Hepatocyte (in vitro differentiated cells): Measurements from ENCODE around the gene BBX. TPM values are rescaled to one million over a fixed set of nuclear protein-coding genes. Genes with fewer than 3 reads are reported as not detected.
"Not testable (repeated sequence)": the region's sequence is repeated elsewhere in the genome, so short reads cannot be mapped to it uniquely, and the experiment has no call there.

Source experiments
- DNase-seq: peaks from one replicate; pipeline ENCODE4 v3.0.0-alpha.2; 2016; ENCODE audit warnings: low spot score
- H2AFZ ChIP-seq: fragments of 200-600 bp; sonication (generic); 2 replicates; pipeline ENCODE4 v1.6.0; 2016; ENCODE audit warnings: antibody characterized with exemption, mild to moderate bottlenecking
- H3K27ac ChIP-seq: fragments of 200-600 bp; sonication (generic); 2 replicates; pipeline ENCODE4 v1.5.1; 2016; ENCODE audit warnings: mild to moderate bottlenecking
- H3K27me3 ChIP-seq: fragments of 200-600 bp; sonication (generic); 2 replicates; pipeline ENCODE4 v1.6.1; 2016
- H3K36me3 ChIP-seq: fragments of 200-600 bp; sonication (generic); replicated peaks from 2 replicates; pipeline ENCODE4 v1.5.1; 2016; ENCODE audit warnings: low read depth; ENCODE audit not compliant: insufficient read depth
- H3K4me1 ChIP-seq: fragments of 200-600 bp; sonication (generic); 2 replicates; pipeline ENCODE4 v1.5.1; 2016; ENCODE audit warnings: mild to moderate bottlenecking, moderate library complexity; ENCODE audit not compliant: insufficient read depth
- H3K4me2 ChIP-seq: fragments of 200-600 bp; sonication (generic); 2 replicates; pipeline ENCODE4 v1.6.0; 2016
- H3K4me3 ChIP-seq: fragments of 200-600 bp; sonication (generic); 2 replicates; pipeline ENCODE4 v1.5.1; 2016; ENCODE audit warnings: mild to moderate bottlenecking
- H3K79me2 ChIP-seq: fragments of 200-600 bp; sonication (generic); 2 replicates; pipeline ENCODE4 v1.6.0; 2017; ENCODE audit warnings: mild to moderate bottlenecking
- H3K9me2 ChIP-seq: fragments of 200-600 bp; sonication (generic); replicated peaks from 2 replicates; pipeline ENCODE4 v1.6.0; 2017; ENCODE audit warnings: mild to moderate bottlenecking; ENCODE audit not compliant: insufficient read depth
- H3K9me3 ChIP-seq: fragments of 200-600 bp; sonication (generic); 2 replicates; pipeline ENCODE4 v1.5.1; 2016; ENCODE audit warnings: low read depth, mild to moderate bottlenecking
- H4K20me1 ChIP-seq: fragments of 200-600 bp; sonication (generic); 2 replicates; pipeline ENCODE4 v1.6.0; 2016; ENCODE audit warnings: mild to moderate bottlenecking; ENCODE audit not compliant: insufficient read depth, poor library complexity, severe bottlenecking
- EZH2 ChIP-seq: fragments of 200-600 bp; sonication (generic); IDR thresholded peaks from 2 replicates; pipeline ENCODE4 v1.6.1; 2016; ENCODE audit warnings: antibody characterized with exemption, mild to moderate bottlenecking, borderline replicate concordance
- EZH2phosphoT487 ChIP-seq: fragments of 200-600 bp; sonication (generic); IDR thresholded peaks from one replicate; pipeline ENCODE4 v1.6.1; 2018; ENCODE audit warnings: antibody characterized with exemption, mild to moderate bottlenecking, low read depth, moderate library complexity; ENCODE audit not compliant: unreplicated experiment, severe bottlenecking
- WGBS: methylation state at CpG from one replicate; pipeline ENCODE4 v1.1.6; 2016; ENCODE audit warnings: low lambda C conversion rate; ENCODE audit errors: missing lambda C conversion rate; 5-methylcytosine and 5-hydroxymethylcytosine counted together
- polyA plus RNA-seq: library from polyadenylated mRNA; unstranded; fragments of >200 nt; fragmentation: Nextera tagmentation; extraction: Ambion mirVana; gene quantifications from 2 replicates; pipeline ENCODE4 v1.2.1, GENCODE V29; 2016
- total RNA-seq: library from RNA; depleted of rRNA; stranded (reverse); fragments of >200 nt; gene quantifications from 2 replicates; pipeline ENCODE4 v1.2.3, GENCODE V29; 2014
- TF ChIP-seq, protein P1 (sequence below): fragments of 200-600 bp; sonication (generic); IDR thresholded peaks from 2 replicates; pipeline ENCODE4 v1.5.1; 2016; ENCODE audit warnings: antibody characterized with exemption, mild to moderate bottlenecking; ENCODE audit not compliant: poor library complexity

BBX gene
- total and polyA plus RNA-seq, 2 experiments from 2014 or later: 63.7 to 75.2 TPM

- 54% methylated on average over 6 of the region's 6 CpGs for WGBS
- H3K4me2 ChIP-seq: no peak overlapping the region
- H3K9me2 ChIP-seq: no peaks in the 10 kb centered on the region
- peaks cover 37% of the 10 kb centered on the region for H3K79me2 ChIP-seq
- TF ChIP-seq, protein P1, sequence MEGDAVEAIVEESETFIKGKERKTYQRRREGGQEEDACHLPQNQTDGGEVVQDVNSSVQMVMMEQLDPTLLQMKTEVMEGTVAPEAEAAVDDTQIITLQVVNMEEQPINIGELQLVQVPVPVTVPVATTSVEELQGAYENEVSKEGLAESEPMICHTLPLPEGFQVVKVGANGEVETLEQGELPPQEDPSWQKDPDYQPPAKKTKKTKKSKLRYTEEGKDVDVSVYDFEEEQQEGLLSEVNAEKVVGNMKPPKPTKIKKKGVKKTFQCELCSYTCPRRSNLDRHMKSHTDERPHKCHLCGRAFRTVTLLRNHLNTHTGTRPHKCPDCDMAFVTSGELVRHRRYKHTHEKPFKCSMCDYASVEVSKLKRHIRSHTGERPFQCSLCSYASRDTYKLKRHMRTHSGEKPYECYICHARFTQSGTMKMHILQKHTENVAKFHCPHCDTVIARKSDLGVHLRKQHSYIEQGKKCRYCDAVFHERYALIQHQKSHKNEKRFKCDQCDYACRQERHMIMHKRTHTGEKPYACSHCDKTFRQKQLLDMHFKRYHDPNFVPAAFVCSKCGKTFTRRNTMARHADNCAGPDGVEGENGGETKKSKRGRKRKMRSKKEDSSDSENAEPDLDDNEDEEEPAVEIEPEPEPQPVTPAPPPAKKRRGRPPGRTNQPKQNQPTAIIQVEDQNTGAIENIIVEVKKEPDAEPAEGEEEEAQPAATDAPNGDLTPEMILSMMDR: no peak
- no peak for TF ChIP-seq EZH2phosphoT487
- TF ChIP-seq EZH2: no peak
- no peak for DNase-seq
- no peaks in the 10 kb centered on the region for H3K27me3 ChIP-seq
- H3K36me3 ChIP-seq: no peaks in the 10 kb centered on the region
- H3K27ac ChIP-seq: no peak overlapping the region
- H4K20me1 ChIP-seq: peaks cover 3% of the 10 kb centered on the region
- H3K9me3 ChIP-seq: no peaks in the 10 kb centered on the region
- H3K4me3 ChIP-seq: no peak overlapping the region
- H3K4me1 ChIP-seq: no peaks in the 10 kb centered on the region
- H2AFZ ChIP-seq: no peak overlapping the region
Observed at GRCh38 chr3:107561980-107562379, 39.2 kb downstream of the BBX start.

DNA sequence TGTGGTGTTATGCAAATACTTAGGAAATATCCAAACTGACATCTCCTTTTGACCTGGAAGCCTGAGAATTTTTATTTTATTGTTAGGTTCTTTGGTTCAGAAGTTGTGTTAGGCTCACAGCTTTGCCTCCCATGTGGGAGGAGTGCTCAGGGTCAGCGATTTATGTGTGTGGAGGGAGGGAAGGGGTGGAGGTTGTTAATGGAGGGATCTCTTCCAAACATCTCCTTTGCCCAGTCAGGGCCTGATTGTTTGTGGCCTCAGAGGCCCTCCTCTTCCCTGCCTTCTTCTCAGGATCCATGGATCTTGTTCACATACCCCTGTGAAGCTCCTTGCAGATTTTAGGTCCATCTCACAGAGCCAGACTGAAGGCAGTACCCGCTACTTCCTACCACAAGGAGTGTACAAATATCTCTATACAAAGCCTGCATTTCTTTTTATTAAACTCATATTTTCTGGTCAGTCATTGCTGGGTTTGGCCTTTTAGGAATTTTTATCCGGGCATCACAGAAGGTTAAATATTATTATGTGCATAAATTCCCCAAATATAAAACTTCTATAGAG, 40.3 kb downstream of the BBX start:
- Histone ChIP-seq H3K27me3 (no peaks in the 10 kb centered on the region), H3K4me3 (no peak overlapping the region), H3K36me3 (no peaks in the 10 kb centered on the region), H3K9me2 (no peaks in the 10 kb centered on the region), H3K9me3 (no peaks in the 10 kb centered on the region), H3K4me2 (no peak overlapping the region), H4K20me1 (peaks cover 3% of the 10 kb centered on the region), H3K4me1 (no peaks in the 10 kb centered on the region), H3K79me2 (peaks cover 38% of the 10 kb centered on the region), H2AFZ (no peak overlapping the region), H3K27ac (no peak overlapping the region)
- TF ChIP-seq EZH2phosphoT487 (no peak), EZH2 (no peak)
- TF ChIP-seq, protein P1: no peak
- WGBS: 84% methylated on average over 3 of the region's 3 CpGs
- no peak for DNase-seq

DNA sequence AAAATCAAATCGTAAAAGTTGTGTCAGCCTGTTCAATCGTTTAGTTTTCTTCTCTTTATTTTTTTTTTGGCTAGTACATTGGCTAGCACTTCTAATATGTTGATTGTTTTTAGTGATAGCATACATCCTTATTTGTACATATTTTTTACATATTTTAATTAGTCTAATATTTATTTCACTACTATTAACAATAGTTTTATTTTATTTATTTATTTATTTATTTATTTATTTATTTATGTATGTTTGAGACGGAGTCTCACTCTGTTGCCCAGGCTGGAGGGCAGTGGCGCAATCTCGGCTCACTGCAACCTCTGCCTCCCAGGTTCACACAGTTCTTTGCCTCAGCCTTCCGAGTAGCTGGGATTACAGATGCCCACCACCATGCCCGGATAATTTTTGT, 42.5 kb downstream of the BBX start:
- not testable (repeated sequence) for H3K27me3 ChIP-seq, H4K20me1 ChIP-seq, DNase-seq, H3K36me3 ChIP-seq, H3K9me3 ChIP-seq, H3K27ac ChIP-seq, H3K9me2 ChIP-seq, H3K4me2 ChIP-seq, H3K4me1 ChIP-seq, H2AFZ ChIP-seq, H3K4me3 ChIP-seq
- 96% methylated on average over 7 of the region's 7 CpGs for WGBS
- H3K79me2 ChIP-seq: peaks cover 52% of the 10 kb centered on the region

GRCh38 chr3:107571089-107571488, 48.3 kb downstream of the BBX start:
- H3K27ac ChIP-seq: not testable (repeated sequence)

GRCh38 chr3:107571492-107571891, 48.7 kb downstream of the BBX start:
- H3K36me3 ChIP-seq, H3K4me3 ChIP-seq, H3K27ac ChIP-seq, H2AFZ ChIP-seq, H3K9me2 ChIP-seq, H3K27me3 ChIP-seq, H3K9me3 ChIP-seq, DNase-seq, H3K4me2 ChIP-seq, H4K20me1 ChIP-seq, H3K4me1 ChIP-seq: not testable (repeated sequence)
- 98% methylated on average over 9 of the region's 9 CpGs for WGBS
- peaks cover 41% of the 10 kb centered on the region for H3K79me2 ChIP-seq

More at GRCh38 chr3:107571089-107571488, 48.3 kb downstream of the BBX start:
- H3K9me2 ChIP-seq, H3K36me3 ChIP-seq, H3K4me3 ChIP-seq, H3K4me1 ChIP-seq, DNase-seq, H2AFZ ChIP-seq, H3K9me3 ChIP-seq, H3K4me2 ChIP-seq, H4K20me1 ChIP-seq, H3K27me3 ChIP-seq: not testable (repeated sequence)
- H3K79me2 ChIP-seq: peaks cover 43% of the 10 kb centered on the region
- 94% methylated on average over 10 of the region's 10 CpGs for WGBS
